CD4-positive, alpha-beta T cell treated with Interleukin-17A for 4 hours (primary cell): ENCODE measurements around the gene C22orf31.
"Not testable (repeated sequence)": the region's sequence is repeated elsewhere in the genome, so short reads cannot be mapped to it uniquely, and the experiment has no call there.

Experiments
- DNase-seq: peaks from one replicate; pipeline ENCODE4 v3.0.0-alpha.2; 2020; ENCODE audit warnings: mixed read lengths

The C22orf31 gene

GRCh38 chr22:29061773-29062172 lies at the start of gene C22orf31:
Gene C22orf31, minus strand, starts transcription at chr22:29061831. Its CDS starts 39 bp downstream, at chr22:29061792.
- DNase-seq: no peak

- no peak for DNase-seq
These were observed 49.3 kb upstream of the C22orf31 start for GRCh38 chr22:29110946-29111345.

- DNase-seq: no peak
These were observed 48.2 kb upstream of the C22orf31 start for GRCh38 chr22:29109822-29110221.

GRCh38 chr22:29108137-29108536 lies 46.5 kb upstream of the C22orf31 start:
- DNase-seq: no peak

GRCh38 chr22:29106839-29107238 lies 45.2 kb upstream of the C22orf31 start:
- DNase-seq: no peak

GRCh38 chr22:29105468-29105867 lies 43.8 kb upstream of the C22orf31 start:
- DNase-seq: no peak

GRCh38 chr22:29103121-29103520 lies 41.5 kb upstream of the C22orf31 start:
- DNase-seq: no peak

GRCh38 chr22:29102300-29102699 lies 40.7 kb upstream of the C22orf31 start:
- DNase-seq: no peak

GRCh38 chr22:29098296-29098695 lies 36.7 kb upstream of the C22orf31 start:
- no peak for DNase-seq

- DNase-seq: no peak
These were observed 35.4 kb upstream of the C22orf31 start for GRCh38 chr22:29096736-29097669.

- DNase-seq: no peak
These were observed 33.8 kb upstream of the C22orf31 start for GRCh38 chr22:29095459-29095858.

GRCh38 chr22:29093501-29094300 lies 32.1 kb upstream of the C22orf31 start:
- no peak for DNase-seq

- no peak for DNase-seq
These were observed 31.4 kb upstream of the C22orf31 start for GRCh38 chr22:29093030-29093429.

- no peak for DNase-seq
These were observed 30.6 kb upstream of the C22orf31 start for GRCh38 chr22:29092243-29092642.

- DNase-seq: no peak
These were observed 28.4 kb upstream of the C22orf31 start for GRCh38 chr22:29090039-29090438.

GRCh38 chr22:29089507-29089906 lies 27.9 kb upstream of the C22orf31 start:
- no peak for DNase-seq

- no peak for DNase-seq
These were observed 27.2 kb upstream of the C22orf31 start for GRCh38 chr22:29088809-29089208.

- DNase-seq: no peak
These were observed 25.4 kb upstream of the C22orf31 start for GRCh38 chr22:29087012-29087411.

- DNase-seq: no peak
These were observed 22.4 kb upstream of the C22orf31 start for GRCh38 chr22:29083933-29084591.

GRCh38 chr22:29083576-29083932 lies 21.9 kb upstream of the C22orf31 start:
- DNase-seq: not testable (repeated sequence)

GRCh38 chr22:29082826-29083545 lies 21.4 kb upstream of the C22orf31 start:
- no peak for DNase-seq

- no peak for DNase-seq
These were observed 20.0 kb upstream of the C22orf31 start for GRCh38 chr22:29081517-29082236.
